DOHH2 (cell line): Measurements from ENCODE around the gene KCNQ1.

Source experiments
- EZH2phosphoT487 ChIP-seq: fragments of 200-600 bp; sonication (generic); IDR thresholded peaks from 2 replicates; pipeline ENCODE4 v1.6.1; 2017; ENCODE audit warnings: borderline replicate concordance, mild to moderate bottlenecking, antibody characterized with exemption, low read length, moderate library complexity, mixed read lengths
- TF ChIP-seq, protein P1 (sequence below): fragments of 200-600 bp; sonication (generic); IDR thresholded peaks from one replicate; pipeline ENCODE4 v1.5.1; 2014; ENCODE audit warnings: antibody characterized with exemption, mild to moderate bottlenecking, low read depth, low read length; ENCODE audit not compliant: poor library complexity, severe bottlenecking

DNA sequence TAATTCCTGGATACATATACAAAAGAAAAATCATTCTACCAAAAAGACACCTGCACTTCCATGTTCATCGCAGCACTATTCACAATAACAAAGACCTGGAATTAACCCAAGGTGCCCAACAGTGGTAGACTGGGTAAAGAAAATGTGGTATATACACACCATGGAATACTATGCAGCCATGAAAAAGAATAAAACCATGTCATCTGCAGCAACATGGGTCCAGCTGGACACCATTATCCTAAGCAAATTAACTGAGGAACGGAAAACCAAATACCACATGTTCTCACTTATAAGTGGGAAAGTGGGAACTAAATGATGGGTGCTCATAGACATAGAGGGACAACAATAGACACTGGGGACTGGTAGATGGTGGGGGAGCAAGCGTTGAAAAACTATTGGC lies 5.0 kb upstream of the KCNQ1 start:
- TF ChIP-seq, protein P1, sequence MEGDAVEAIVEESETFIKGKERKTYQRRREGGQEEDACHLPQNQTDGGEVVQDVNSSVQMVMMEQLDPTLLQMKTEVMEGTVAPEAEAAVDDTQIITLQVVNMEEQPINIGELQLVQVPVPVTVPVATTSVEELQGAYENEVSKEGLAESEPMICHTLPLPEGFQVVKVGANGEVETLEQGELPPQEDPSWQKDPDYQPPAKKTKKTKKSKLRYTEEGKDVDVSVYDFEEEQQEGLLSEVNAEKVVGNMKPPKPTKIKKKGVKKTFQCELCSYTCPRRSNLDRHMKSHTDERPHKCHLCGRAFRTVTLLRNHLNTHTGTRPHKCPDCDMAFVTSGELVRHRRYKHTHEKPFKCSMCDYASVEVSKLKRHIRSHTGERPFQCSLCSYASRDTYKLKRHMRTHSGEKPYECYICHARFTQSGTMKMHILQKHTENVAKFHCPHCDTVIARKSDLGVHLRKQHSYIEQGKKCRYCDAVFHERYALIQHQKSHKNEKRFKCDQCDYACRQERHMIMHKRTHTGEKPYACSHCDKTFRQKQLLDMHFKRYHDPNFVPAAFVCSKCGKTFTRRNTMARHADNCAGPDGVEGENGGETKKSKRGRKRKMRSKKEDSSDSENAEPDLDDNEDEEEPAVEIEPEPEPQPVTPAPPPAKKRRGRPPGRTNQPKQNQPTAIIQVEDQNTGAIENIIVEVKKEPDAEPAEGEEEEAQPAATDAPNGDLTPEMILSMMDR: no peak
- TF ChIP-seq EZH2phosphoT487: no peak
